Colonic mucosa (tissue), 4 donors: ENCODE measurements around the gene P2RX5. TPM values are rescaled to one million over a fixed set of nuclear protein-coding genes. Genes with fewer than 3 reads are reported as not detected.
A peak's percentile ranks its signal among the peaks of the same experiment; 100 is the strongest.

ENCODE experiments used
- DNase-seq: peaks from one replicate; pipeline ENCODE4 v3.0.0-alpha.2; 2020
- H3K27ac ChIP-seq: fragments of 200-600 bp; one replicate; pipeline ENCODE4 v1.8.0; 2021
- H3K27me3 ChIP-seq: fragments of 200-600 bp; one replicate; pipeline ENCODE4 v1.8.0; 2021
- H3K36me3 ChIP-seq: fragments of 200-600 bp; one replicate; pipeline ENCODE4 v1.8.0; 2021
- H3K4me1 ChIP-seq: fragments of 200-600 bp; one replicate; pipeline ENCODE4 v1.8.0; 2021; ENCODE audit warnings: mild to moderate bottlenecking
- H3K4me3 ChIP-seq: fragments of 200-600 bp; one replicate; pipeline ENCODE4 v1.8.0; 2021
- H3K9ac ChIP-seq, 2 donors: one replicate each; pipeline ENCODE4 v1.7.0; 2013; ENCODE audit warnings: control low read depth in 2 of 2, low read depth in 2 of 2, low read length in 2 of 2
- H3K9me3 ChIP-seq: fragments of 200-600 bp; one replicate; pipeline ENCODE4 v1.8.0; 2021
- CTCF ChIP-seq: fragments of 200-600 bp; IDR thresholded peaks from one replicate; pipeline ENCODE4 v1.8.0; 2022; ENCODE audit warnings: antibody characterized with exemption, mild to moderate bottlenecking
- intact Hi-C: fragments of 100-400 bp; cut with DNase I; formaldehyde crosslinking; loops from one replicate; pipeline ENCODE4 v1.14.1; 2022
- total RNA-seq, 2 donors: library from RNA; stranded (reverse); fragmentation: NEBNext Ultra II Directional in 1 of 2; extraction: Animal tissue kit (Norgen Biotek cat#: 25700) in 1 of 2; gene quantifications; one replicate each; pipeline ENCODE4 v1.2.1, GENCODE V29; 2021
- donor health status: healthy.
- donor health status: DM: no; HTN: no; CAD: no.
- donor health status: DM: no; HTN: no; CAD: no.

The P2RX5 gene
- total RNA-seq, 2 donors from 2014 or later: 0.93 to 1.5 TPM

DNA sequence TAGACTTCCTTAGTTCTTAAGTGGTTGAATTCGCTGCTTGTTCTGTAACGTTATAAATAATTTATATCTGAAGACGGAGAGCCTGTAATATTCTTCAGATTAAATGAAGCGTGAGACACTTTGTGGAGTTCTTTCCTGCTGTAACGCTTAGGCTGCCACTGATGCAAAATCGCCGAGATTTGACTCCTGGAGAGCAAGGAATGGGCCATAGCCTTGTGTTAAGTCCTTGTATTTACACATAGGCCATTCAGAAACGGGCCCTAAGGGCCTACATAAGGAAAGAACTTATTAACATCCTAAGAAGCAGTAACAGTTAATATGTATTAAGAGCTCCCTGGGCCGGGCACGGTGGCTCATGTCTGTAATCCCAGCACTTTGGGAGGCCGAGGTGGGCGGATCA is 26.4 kb downstream of the P2RX5 start:
- Histone ChIP-seq H3K27me3 (no peaks in the 10 kb centered on the region), H3K9me3 (no peaks in the 10 kb centered on the region), H3K27ac (no peak overlapping the region), H3K4me3 (peak overlapping the region; percentile 92), H3K36me3 (peaks cover 3% of the 10 kb centered on the region), H3K4me1 (peaks cover 14% of the 10 kb centered on the region), H3K9ac (peak overlapping the region; percentile 93 to 99)
- no peak for DNase-seq
- TF ChIP-seq CTCF: no peak
- intact Hi-C loops: no loop called here

- peaks cover 14% of the 10 kb centered on the region for H3K4me1 ChIP-seq
- H3K4me3 ChIP-seq: peak overlapping the region; percentile 92
These were observed 26.9 kb downstream of the P2RX5 start for GRCh38 chr17:3669085-3669347.

GRCh38 chr17:3668279-3669084 is 27.5 kb downstream of the P2RX5 start, which contains the start of the genes EMC6 and TAX1BP3:
EMC6 (plus strand) TSS chr17:3668812; CDS start chr17:3669147, 335 bp downstream.
TAX1BP3 (minus strand) TSS chr17:3668578; CDS start chr17:3668526, 52 bp downstream.
- peak within 1 kb of the TSS; percentile 97 for H3K27ac ChIP-seq
- H3K4me1 ChIP-seq: peaks cover 14% of the 10 kb centered on the region
- peak within 1 kb of the TSS; percentile 93 to 99 for H3K9ac ChIP-seq
- peaks cover 7% of the 10 kb centered on the region for H3K36me3 ChIP-seq
- TF ChIP-seq CTCF: no peak
- intact Hi-C loops: no loop called here
- no peaks in the 10 kb centered on the region for H3K9me3 ChIP-seq
- H3K4me3 ChIP-seq: peak within 1 kb of the TSS; percentile 92
- H3K27me3 ChIP-seq: no peaks in the 10 kb centered on the region
- DNase-seq: peak; percentile 99

More at GRCh38 chr17:3669085-3669347, 26.9 kb downstream of the P2RX5 start:
- Histone ChIP-seq H3K27ac (peak overlapping the region; percentile 60), H3K27me3 (no peaks in the 10 kb centered on the region), H3K9ac (peak overlapping the region; percentile 93 to 99), H3K36me3 (peaks cover 7% of the 10 kb centered on the region), H3K9me3 (no peaks in the 10 kb centered on the region)
- intact Hi-C loops: no loop called here
- TF ChIP-seq CTCF: no peak
- no peak for DNase-seq

DNA sequence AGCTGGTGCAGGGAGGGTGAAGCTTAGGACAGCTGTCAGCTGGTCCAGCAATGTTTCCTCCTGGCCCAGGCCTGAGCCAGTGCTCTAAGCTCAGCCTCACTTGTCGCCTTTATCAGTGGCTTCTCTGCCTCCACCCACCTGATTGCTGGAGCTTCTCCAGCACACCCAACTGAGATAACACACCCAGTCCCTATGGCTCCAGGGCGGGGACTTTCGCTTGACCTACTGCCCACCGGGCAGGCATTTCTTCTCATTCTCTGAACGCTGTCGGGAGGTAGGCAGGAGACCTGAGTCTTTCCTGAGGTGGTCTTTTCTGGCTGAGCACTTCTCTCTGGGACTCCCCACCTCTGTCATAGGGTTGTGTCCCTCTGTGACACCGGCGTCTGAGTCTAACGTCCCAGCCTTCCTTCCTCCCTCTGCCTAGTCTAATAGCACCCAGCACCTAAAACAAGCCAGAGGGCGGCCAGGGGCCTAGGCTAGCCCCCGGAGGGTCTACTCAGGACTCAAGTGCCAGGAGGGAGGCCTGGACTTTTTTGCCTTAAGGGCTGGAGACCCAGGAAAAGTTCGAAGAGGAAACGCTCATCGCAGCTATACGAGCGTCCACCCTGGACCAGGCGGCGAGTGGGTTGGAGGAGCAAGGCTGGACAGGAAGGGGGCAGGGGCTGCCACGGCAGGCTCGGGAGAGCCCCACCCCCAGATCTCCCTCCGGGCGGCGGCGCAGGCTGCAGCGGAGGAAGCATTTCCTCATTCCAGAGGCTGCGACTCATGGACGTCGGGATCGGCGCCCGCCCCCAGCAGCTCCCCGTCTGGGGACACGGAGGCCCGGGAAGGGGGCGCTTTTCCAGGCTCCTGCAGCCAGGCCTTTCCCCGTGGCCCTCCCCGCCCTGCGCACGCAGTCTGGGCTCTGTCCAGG is 28.3 kb downstream of the P2RX5 start:
- Histone ChIP-seq H3K4me3 (peak overlapping the region; percentile 92), H3K27me3 (no peaks in the 10 kb centered on the region), H3K36me3 (peaks cover 7% of the 10 kb centered on the region), H3K9ac (peak overlapping the region; percentile 93 to 99), H3K4me1 (peaks cover 14% of the 10 kb centered on the region), H3K9me3 (no peaks in the 10 kb centered on the region), H3K27ac (peak overlapping the region; percentile 97)
- DNase-seq: peak; percentile 92
- TF ChIP-seq CTCF: no peak
- intact Hi-C loops: no loop called here

GRCh38 chr17:3666516-3666915 is 29.4 kb downstream of the P2RX5 start:
- TF ChIP-seq CTCF: no peak
- peaks cover 7% of the 10 kb centered on the region for H3K36me3 ChIP-seq
- intact Hi-C loops: no loop called here
- peaks cover 14% of the 10 kb centered on the region for H3K4me1 ChIP-seq
- no peaks in the 10 kb centered on the region for H3K9me3 ChIP-seq
- H3K27ac ChIP-seq: no peak overlapping the region
- no peaks in the 10 kb centered on the region for H3K27me3 ChIP-seq
- no peak for DNase-seq
- H3K4me3 ChIP-seq: no peak overlapping the region
- H3K9ac ChIP-seq: peak overlapping the region; percentile 50 to 66
